AG04449 (cell line): ENCODE measurements around the gene MTRF1.

Experiments used
- CTCF ChIA-PET: fragments of 350-600 bp; formaldehyde crosslinking; extraction: SDS; loops from one replicate; lab custom pipeline; 2021; ENCODE audit warnings: antibody characterized with exemption; lab: Yijun Ruan, JAX
- POLR2A ChIA-PET: fragments of 400-600, 350-600 bp; formaldehyde crosslinking; extraction: SDS; loops from one replicate; lab custom pipeline; 2020; ENCODE audit warnings: antibody characterized with exemption, inconsistent platforms; lab: Yijun Ruan, JAX
- DNase-seq: peaks from one replicate; pipeline ENCODE4 v3.0.0-alpha.2; 2010; ENCODE audit warnings: low read depth, low spot score
- H3K4me3 ChIP-seq: 2 replicates; pipeline ENCODE4 v1.5.1; 2011; ENCODE audit warnings: low read depth, mild to moderate bottlenecking, control low read depth, low read length
- TF ChIP-seq, protein P1 (sequence below): IDR thresholded peaks from one replicate; pipeline ENCODE4 v1.5.1; 2011; ENCODE audit warnings: mild to moderate bottlenecking, moderate library complexity, low read length, control low read depth, inconsistent platforms; ENCODE audit not compliant: insufficient read depth; ENCODE audit errors: missing control alignments

MTRF1 gene

GRCh38 chr13:41296879-41297646 lies 33.7 kb upstream of the MTRF1 start:
- no peak overlapping the region for H3K4me3 ChIP-seq
- TF ChIP-seq, protein P1, sequence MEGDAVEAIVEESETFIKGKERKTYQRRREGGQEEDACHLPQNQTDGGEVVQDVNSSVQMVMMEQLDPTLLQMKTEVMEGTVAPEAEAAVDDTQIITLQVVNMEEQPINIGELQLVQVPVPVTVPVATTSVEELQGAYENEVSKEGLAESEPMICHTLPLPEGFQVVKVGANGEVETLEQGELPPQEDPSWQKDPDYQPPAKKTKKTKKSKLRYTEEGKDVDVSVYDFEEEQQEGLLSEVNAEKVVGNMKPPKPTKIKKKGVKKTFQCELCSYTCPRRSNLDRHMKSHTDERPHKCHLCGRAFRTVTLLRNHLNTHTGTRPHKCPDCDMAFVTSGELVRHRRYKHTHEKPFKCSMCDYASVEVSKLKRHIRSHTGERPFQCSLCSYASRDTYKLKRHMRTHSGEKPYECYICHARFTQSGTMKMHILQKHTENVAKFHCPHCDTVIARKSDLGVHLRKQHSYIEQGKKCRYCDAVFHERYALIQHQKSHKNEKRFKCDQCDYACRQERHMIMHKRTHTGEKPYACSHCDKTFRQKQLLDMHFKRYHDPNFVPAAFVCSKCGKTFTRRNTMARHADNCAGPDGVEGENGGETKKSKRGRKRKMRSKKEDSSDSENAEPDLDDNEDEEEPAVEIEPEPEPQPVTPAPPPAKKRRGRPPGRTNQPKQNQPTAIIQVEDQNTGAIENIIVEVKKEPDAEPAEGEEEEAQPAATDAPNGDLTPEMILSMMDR = no peak
- ChIA-PET POLR2A (no interaction called here), CTCF (interaction anchor here (1.8 kb wide), 1 partner anchor 8 kb away, joined by 4 read pairs; no protein-coding TSS in a partner anchor)
- DNase-seq = no peak

- H3K4me3 ChIP-seq = no peak overlapping the region
- ChIA-PET CTCF (no interaction called here), POLR2A (no interaction called here)
- TF ChIP-seq, protein P1 = no peak
- no peak for DNase-seq
Measured at GRCh38 chr13:41295973-41296372, 32.6 kb upstream of the MTRF1 start.

DNA sequence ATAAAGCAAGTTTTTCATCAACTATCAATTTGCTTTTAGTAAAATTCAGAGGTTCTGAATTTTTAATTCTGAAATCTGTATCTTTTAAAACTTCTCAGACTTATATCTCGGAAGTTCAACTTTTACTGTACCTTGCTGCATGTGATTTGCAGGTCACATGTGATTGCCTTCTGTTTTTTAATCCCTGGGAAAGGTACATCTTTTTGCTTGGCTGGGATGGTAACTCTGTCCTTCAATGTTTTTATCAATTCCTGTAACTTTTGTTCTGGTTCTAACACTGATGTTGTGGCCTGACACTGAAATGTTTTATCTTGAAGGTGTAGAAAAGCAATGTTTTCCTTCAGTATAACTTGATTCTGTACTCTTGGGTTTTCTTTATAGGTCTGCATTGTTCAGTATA lies 31.5 kb upstream of the MTRF1 start:
- CTCF ChIA-PET = interaction anchor here (0.9 kb wide), 1 partner anchor 241 kb away, joined by 3 read pairs; no protein-coding TSS in a partner anchor
- no peak overlapping the region for H3K4me3 ChIP-seq

GRCh38 chr13:41293272-41293671 lies 29.9 kb upstream of the MTRF1 start:
- ChIA-PET POLR2A (no interaction called here), CTCF (no interaction called here)
- DNase-seq = no peak

More for the DNA sequence above, 31.5 kb upstream of the MTRF1 start:
- DNase-seq = no peak
- TF ChIP-seq, protein P1 = no peak
- POLR2A ChIA-PET = no interaction called here

GRCh38 chr13:41291246-41291645 lies 27.9 kb upstream of the MTRF1 start:
- H3K4me3 ChIP-seq = no peak overlapping the region
- no peak for DNase-seq
- ChIA-PET CTCF (no interaction called here), POLR2A (no interaction called here)
- TF ChIP-seq, protein P1 = no peak

More at GRCh38 chr13:41293272-41293671, 29.9 kb upstream of the MTRF1 start:
- H3K4me3 ChIP-seq = no peak overlapping the region
- TF ChIP-seq, protein P1 = no peak

GRCh38 chr13:41289463-41289881 lies 26.1 kb upstream of the MTRF1 start:
- ChIA-PET POLR2A (no interaction called here), CTCF (interaction anchor here (1.4 kb wide), 1 partner anchor 9 kb away, joined by 4 read pairs; no protein-coding TSS in a partner anchor)
- DNase-seq = no peak
- H3K4me3 ChIP-seq = no peak overlapping the region
- TF ChIP-seq, protein P1 = no peak
